SK-N-SH (cell line): Measurements from ENCODE around the gene SUPT5H. TPM values are rescaled to one million over a fixed set of nuclear protein-coding genes. Genes with fewer than 3 reads are reported as not detected.
A peak's percentile ranks its signal among the peaks of the same experiment; 100 is the strongest.

ENCODE experiments used
- CTCF ChIA-PET: fragments of 300-600, 350-600 bp; formaldehyde crosslinking; extraction: SDS; loops from one replicate; lab custom pipeline; 2021; lab: Yijun Ruan, JAX
- POLR2A ChIA-PET: fragments of 350-600 bp; sonication (Branson Sonifier 250); formaldehyde crosslinking; extraction: SDS; loops from one replicate; lab custom pipeline; 2020; ENCODE audit warnings: antibody characterized with exemption, inconsistent platforms; lab: Yijun Ruan, JAX
- DNase-seq: peaks from one replicate; pipeline ENCODE4 v3.0.0; 2012
- H2AFZ ChIP-seq: fragments of 200-600 bp; sonication (generic); 2 replicates; pipeline ENCODE4 v1.8.1; 2016; ENCODE audit warnings: antibody characterized with exemption, mild to moderate bottlenecking, low read depth
- H3F3A ChIP-seq: fragments of 200-600 bp; sonication (generic); replicated peaks from 2 replicates; pipeline ENCODE3; 2016; ENCODE audit warnings: antibody characterized with exemption, mild to moderate bottlenecking; ENCODE audit not compliant: insufficient read depth
- H3K27ac ChIP-seq, 2 experiments: fragments of 200-500 bp in 1 of 2; fragments of 200-600 bp in 1 of 2; sonication (Bioruptor generic) in 1 of 2; sonication (generic), shearing (Covaris generic) in 1 of 2; 2 replicates each; pipeline versions ENCODE4 v1.5.1 to v1.6.1; 2014 to 2016; ENCODE audit warnings: low read depth in 2 of 2, inconsistent platforms in 1 of 2, low read length in 1 of 2, mild to moderate bottlenecking in 1 of 2, mixed read lengths in 1 of 2
- H3K27me3 ChIP-seq: fragments of 200-600 bp; sonication (generic), shearing (Covaris generic); 2 replicates; pipeline ENCODE4 v1.6.1; 2016; ENCODE audit warnings: mixed run types; ENCODE audit not compliant: insufficient read depth
- H3K36me3 ChIP-seq, 2 experiments: fragments of 200-500 bp in 1 of 2; fragments of 200-600 bp in 1 of 2; sonication (Bioruptor generic) in 1 of 2; sonication (generic) in 1 of 2; replicated peaks in 1 of 2; 2 replicates each; pipeline versions ENCODE3 to v1.5.1; 2014 to 2016; ENCODE audit warnings: low read length in 1 of 2, mild to moderate bottlenecking in 1 of 2; ENCODE audit not compliant: insufficient read depth in 2 of 2, control insufficient read depth in 1 of 2
- H3K4me1 ChIP-seq, 2 experiments: fragments of 200-500 bp in 1 of 2; fragments of 200-600 bp in 1 of 2; sonication (Bioruptor generic) in 1 of 2; sonication (generic), shearing (Covaris generic) in 1 of 2; 2 replicates each; pipeline versions ENCODE4 v1.5.1 to v1.6.1; 2014 to 2016; ENCODE audit warnings: low read depth in 1 of 2, low read length in 1 of 2, mixed run types in 1 of 2; ENCODE audit not compliant: insufficient read depth in 2 of 2, control insufficient read depth in 1 of 2
- H3K4me2 ChIP-seq: fragments of 200-600 bp; sonication (generic), shearing (Covaris generic); 2 replicates; pipeline ENCODE4 v1.6.1; 2017; ENCODE audit warnings: mixed run types
- H3K4me3 ChIP-seq, 2 experiments: fragments of 200-500 bp in 1 of 2; fragments of 200-600 bp in 1 of 2; sonication (Bioruptor generic) in 1 of 2; sonication (generic), shearing (Covaris generic) in 1 of 2; 2 replicates each; pipeline versions ENCODE4 v1.5.1 to v1.8.1; 2014 to 2016; ENCODE audit warnings: low read depth in 2 of 2, inconsistent platforms in 1 of 2, low read length in 1 of 2, mild to moderate bottlenecking in 1 of 2, mixed read lengths in 1 of 2, moderate library complexity in 1 of 2
- H3K79me2 ChIP-seq: fragments of 200-600 bp; sonication (generic); 2 replicates; pipeline ENCODE4 v1.8.1; 2017; ENCODE audit warnings: mild to moderate bottlenecking; ENCODE audit not compliant: insufficient read depth
- H3K9ac ChIP-seq: fragments of 200-600 bp; sonication (generic); 2 replicates; pipeline ENCODE4 v1.6.1; 2017; ENCODE audit warnings: mixed run types
- H3K9me2 ChIP-seq: fragments of 200-600 bp; sonication (generic); 2 replicates; pipeline ENCODE4 v1.6.1; 2017; ENCODE audit warnings: mixed run types
- H3K9me3 ChIP-seq: fragments of 200-600 bp; sonication (generic); 2 replicates; pipeline ENCODE4 v1.6.1; 2017; ENCODE audit warnings: mixed run types, mild to moderate bottlenecking, moderate library complexity
- H4K20me1 ChIP-seq: fragments of 200-600 bp; sonication (generic); 2 replicates; pipeline ENCODE4 v1.6.1; 2017; ENCODE audit warnings: mild to moderate bottlenecking, mixed run types; ENCODE audit not compliant: insufficient read depth
- CHD2 ChIP-seq: fragments of 150-350 bp; IDR thresholded peaks from 2 replicates; pipeline ENCODE4 v1.6.1; 2018; ENCODE audit warnings: low read length; ENCODE audit not compliant: partially characterized antibody
- FOSL2 ChIP-seq: IDR thresholded peaks from 2 replicates; pipeline ENCODE4 v1.4.0; 2012; ENCODE audit warnings: low read depth, mild to moderate bottlenecking, moderate library complexity, borderline replicate concordance
- GABPA ChIP-seq: IDR thresholded peaks from 2 replicates; pipeline ENCODE4 v1.4.0; 2012; ENCODE audit warnings: low read depth, mild to moderate bottlenecking
- MXI1 ChIP-seq: IDR thresholded peaks from 2 replicates; pipeline ENCODE4 v1.6.1; 2012; ENCODE audit warnings: mild to moderate bottlenecking, low read depth, low read length, improper control_type of control experiment
- RAD21 ChIP-seq: IDR thresholded peaks from 2 replicates; pipeline ENCODE4 v1.6.1; 2012; ENCODE audit warnings: mild to moderate bottlenecking, low read length
- SMC3 ChIP-seq: IDR thresholded peaks from 2 replicates; pipeline ENCODE4 v1.6.1; 2012; ENCODE audit warnings: low read depth, low read length, improper control_type of control experiment
- WGBS: methylation state at CpG from one replicate; pipeline ENCODE4 v1.1.6; 2017; ENCODE audit warnings: low lambda C conversion rate; 5-methylcytosine and 5-hydroxymethylcytosine counted together
- polyA plus RNA-seq, 3 experiments: library from polyadenylated mRNA; depleted of rRNA; stranded (reverse); fragments of >200 nt; gene quantifications; 2 replicates each; pipeline ENCODE4 v1.2.3, GENCODE V29; 2012
- TF ChIP-seq, protein P1 (sequence below): fragments of 200-600 bp; sonication (generic); IDR thresholded peaks from 2 replicates; pipeline ENCODE4 v1.6.1; 2017; ENCODE audit warnings: antibody characterized with exemption, mild to moderate bottlenecking, moderate library complexity
- TF ChIP-seq, protein P2 (sequence below): IDR thresholded peaks from 2 replicates; pipeline ENCODE4 v1.4.0; 2012; ENCODE audit warnings: low read depth
- TF ChIP-seq, protein P3 (sequence below): IDR thresholded peaks from 2 replicates; pipeline ENCODE4 v1.4.0; 2012; ENCODE audit warnings: low read depth, borderline replicate concordance
- TF ChIP-seq, protein P4 (sequence below): fragments of 150-350 bp; IDR thresholded peaks from 2 replicates; pipeline ENCODE4 v1.6.1; 2017; ENCODE audit warnings: antibody characterized with exemption, low read length, low read depth, borderline replicate concordance

Gene SUPT5H
- polyA plus RNA-seq, 1 of the 3 experiments (the other 2 are of a cell fraction) = 137 TPM

DNA sequence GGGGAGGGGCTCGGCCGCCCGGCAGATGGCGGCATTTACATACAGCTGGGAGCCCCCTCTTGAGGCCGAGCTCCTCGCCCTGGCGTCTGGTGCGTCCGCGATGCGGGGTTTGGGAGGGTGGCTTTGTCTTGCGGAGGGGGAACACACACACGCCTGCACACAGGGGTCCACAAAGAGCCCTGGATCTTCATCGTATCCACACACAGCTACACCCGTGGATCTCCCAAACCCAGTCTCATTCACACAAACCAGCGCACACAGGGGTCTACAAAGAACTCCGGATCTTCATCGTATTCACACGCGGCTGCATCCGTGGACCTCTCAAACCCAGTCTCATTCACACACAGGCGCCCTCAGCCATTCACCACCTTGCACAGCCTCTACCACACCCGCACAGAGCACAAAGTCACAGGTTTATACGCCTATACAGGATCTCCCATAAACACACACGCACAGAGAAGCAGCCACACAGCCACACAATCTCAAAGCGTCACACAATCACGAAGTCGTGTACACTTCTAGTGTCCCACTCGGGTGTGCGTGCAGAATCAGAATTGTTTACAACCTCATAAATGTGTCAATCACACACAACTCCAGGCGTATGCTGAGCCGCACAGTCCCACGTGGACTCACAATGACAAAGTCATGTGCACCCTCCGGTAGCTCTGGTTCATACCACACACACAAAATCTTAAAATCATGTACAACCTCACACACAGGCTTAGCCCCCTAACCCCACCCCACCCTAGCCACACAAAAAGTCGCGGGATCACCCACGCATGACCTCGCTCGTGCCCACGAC is 52.8 kb downstream of the SUPT5H start:
- WGBS = 20% methylated on average over 30 of the region's 40 CpGs
- Histone ChIP-seq H3K4me2 (peak overlapping the region; percentile 56), H3K9me3 (no peaks in the 10 kb centered on the region), H3F3A (no peaks in the 10 kb centered on the region), H4K20me1 (no peaks in the 10 kb centered on the region), H3K36me3 (no peaks in the 10 kb centered on the region), H3K27me3 (no peaks in the 10 kb centered on the region; the same call in 1 of the 2 replicates), H3K27ac (peak overlapping the region in 1 of 2 experiments; percentile 40; a peak in 1 of 4 replicates), H3K9me2 (no peaks in the 10 kb centered on the region), H3K4me3 (peak overlapping the region in 1 of 2 experiments; percentile 20; a peak in 2 of 4 replicates), H2AFZ (peak overlapping the region; percentile 12; the same call in 1 of the 2 replicates)
- peak; percentile 88 for DNase-seq
- ChIA-PET CTCF (interaction anchor here (0.6 to 2.6 kb wide), 27 partner anchors 8 to 175 kb away, joined by 3 to 44 read pairs (median 4); partner anchors contain the start of genes EID2, EID2B, RPS16 and SELENOV), POLR2A (interaction anchor here (0.7 to 1.4 kb wide), 4 partner anchors 16 to 269 kb away, joined by 3 to 5 read pairs (median 4); partner anchors contain the start of genes EID2B, RPS16 and SELENOV)
- TF ChIP-seq SMC3 (peak; percentile 34; the same call in 1 of the 2 replicates), MXI1 (no peak), FOSL2 (no peak), GABPA (no peak), CHD2 (peak; percentile 68), RAD21 (peak; percentile 65)
- TF ChIP-seq, protein P1, sequence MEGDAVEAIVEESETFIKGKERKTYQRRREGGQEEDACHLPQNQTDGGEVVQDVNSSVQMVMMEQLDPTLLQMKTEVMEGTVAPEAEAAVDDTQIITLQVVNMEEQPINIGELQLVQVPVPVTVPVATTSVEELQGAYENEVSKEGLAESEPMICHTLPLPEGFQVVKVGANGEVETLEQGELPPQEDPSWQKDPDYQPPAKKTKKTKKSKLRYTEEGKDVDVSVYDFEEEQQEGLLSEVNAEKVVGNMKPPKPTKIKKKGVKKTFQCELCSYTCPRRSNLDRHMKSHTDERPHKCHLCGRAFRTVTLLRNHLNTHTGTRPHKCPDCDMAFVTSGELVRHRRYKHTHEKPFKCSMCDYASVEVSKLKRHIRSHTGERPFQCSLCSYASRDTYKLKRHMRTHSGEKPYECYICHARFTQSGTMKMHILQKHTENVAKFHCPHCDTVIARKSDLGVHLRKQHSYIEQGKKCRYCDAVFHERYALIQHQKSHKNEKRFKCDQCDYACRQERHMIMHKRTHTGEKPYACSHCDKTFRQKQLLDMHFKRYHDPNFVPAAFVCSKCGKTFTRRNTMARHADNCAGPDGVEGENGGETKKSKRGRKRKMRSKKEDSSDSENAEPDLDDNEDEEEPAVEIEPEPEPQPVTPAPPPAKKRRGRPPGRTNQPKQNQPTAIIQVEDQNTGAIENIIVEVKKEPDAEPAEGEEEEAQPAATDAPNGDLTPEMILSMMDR = peak; percentile 47
- TF ChIP-seq, protein P2, sequence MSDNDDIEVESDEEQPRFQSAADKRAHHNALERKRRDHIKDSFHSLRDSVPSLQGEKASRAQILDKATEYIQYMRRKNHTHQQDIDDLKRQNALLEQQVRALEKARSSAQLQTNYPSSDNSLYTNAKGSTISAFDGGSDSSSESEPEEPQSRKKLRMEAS = no peak
- TF ChIP-seq, protein P3, sequence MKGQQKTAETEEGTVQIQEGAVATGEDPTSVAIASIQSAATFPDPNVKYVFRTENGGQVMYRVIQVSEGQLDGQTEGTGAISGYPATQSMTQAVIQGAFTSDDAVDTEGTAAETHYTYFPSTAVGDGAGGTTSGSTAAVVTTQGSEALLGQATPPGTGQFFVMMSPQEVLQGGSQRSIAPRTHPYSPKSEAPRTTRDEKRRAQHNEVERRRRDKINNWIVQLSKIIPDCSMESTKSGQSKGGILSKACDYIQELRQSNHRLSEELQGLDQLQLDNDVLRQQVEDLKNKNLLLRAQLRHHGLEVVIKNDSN = no peak
- TF ChIP-seq, protein P4, sequence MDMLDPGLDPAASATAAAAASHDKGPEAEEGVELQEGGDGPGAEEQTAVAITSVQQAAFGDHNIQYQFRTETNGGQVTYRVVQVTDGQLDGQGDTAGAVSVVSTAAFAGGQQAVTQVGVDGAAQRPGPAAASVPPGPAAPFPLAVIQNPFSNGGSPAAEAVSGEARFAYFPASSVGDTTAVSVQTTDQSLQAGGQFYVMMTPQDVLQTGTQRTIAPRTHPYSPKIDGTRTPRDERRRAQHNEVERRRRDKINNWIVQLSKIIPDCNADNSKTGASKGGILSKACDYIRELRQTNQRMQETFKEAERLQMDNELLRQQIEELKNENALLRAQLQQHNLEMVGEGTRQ = no peak
- TF ChIP-seq, all 33 proteins: peak for 4
- Histone ChIP-seq H3K9ac (no peak overlapping the region), H3K79me2 (no peaks in the 10 kb centered on the region), H3K4me1 (peaks cover 0 to 9% of the 10 kb centered on the region in 2 experiments; a peak in 1 of 4 replicates)
